HL-60 (cell line): ENCODE data around the gene VPS36.

Experiments used
- DNase-seq, 2 experiments: peaks; one replicate each; pipeline ENCODE4 v3.0.0-alpha.2; 2010 to 2020; ENCODE audit warnings: low read depth in 1 of 2, low spot score in 1 of 2
- H3K27ac ChIP-seq: fragments of 250-450 bp; sonication (Bioruptor Pico); replicated peaks from 2 replicates; pipeline ENCODE4 v1.5.1; 2020; ENCODE audit warnings: mild to moderate bottlenecking, moderate library complexity
- H3K27me3 ChIP-seq: fragments of 250-450 bp; sonication (Bioruptor Pico); 2 replicates; pipeline ENCODE4 v1.5.1; 2021; ENCODE audit warnings: mild to moderate bottlenecking, moderate library complexity; ENCODE audit not compliant: insufficient read depth, poor library complexity, severe bottlenecking
- H3K4me3 ChIP-seq: replicated peaks from 2 replicates; pipeline ENCODE4 v1.5.1; 2011; ENCODE audit warnings: mild to moderate bottlenecking, control low read depth, low read length; ENCODE audit not compliant: insufficient read depth
- GABPA ChIP-seq: IDR thresholded peaks from 2 replicates; pipeline ENCODE4 v1.6.1; 2012; ENCODE audit warnings: low read depth
- POLR2AphosphoS5 ChIP-seq: IDR thresholded peaks from 2 replicates; pipeline ENCODE4 v1.6.1; 2012; ENCODE audit warnings: low read depth
- SPI1 ChIP-seq: IDR thresholded peaks from 2 replicates; pipeline ENCODE4 v1.6.1; 2012; ENCODE audit warnings: low read depth, mild to moderate bottlenecking, borderline replicate concordance
- TF ChIP-seq, protein P1 (sequence below): IDR thresholded peaks from 2 replicates; pipeline ENCODE4 v1.6.1; 2012; ENCODE audit warnings: low read depth; ENCODE audit not compliant: insufficient replicate concordance
- TF ChIP-seq, protein P2 (sequence below): IDR thresholded peaks from one replicate; pipeline ENCODE4 v1.5.1; 2011; ENCODE audit warnings: low read length, control low read depth, inconsistent platforms; ENCODE audit not compliant: insufficient read depth

Gene VPS36

GRCh38 chr13:52455677-52456041 lies 5.2 kb upstream of the VPS36 start:
- TF ChIP-seq, protein P1, sequence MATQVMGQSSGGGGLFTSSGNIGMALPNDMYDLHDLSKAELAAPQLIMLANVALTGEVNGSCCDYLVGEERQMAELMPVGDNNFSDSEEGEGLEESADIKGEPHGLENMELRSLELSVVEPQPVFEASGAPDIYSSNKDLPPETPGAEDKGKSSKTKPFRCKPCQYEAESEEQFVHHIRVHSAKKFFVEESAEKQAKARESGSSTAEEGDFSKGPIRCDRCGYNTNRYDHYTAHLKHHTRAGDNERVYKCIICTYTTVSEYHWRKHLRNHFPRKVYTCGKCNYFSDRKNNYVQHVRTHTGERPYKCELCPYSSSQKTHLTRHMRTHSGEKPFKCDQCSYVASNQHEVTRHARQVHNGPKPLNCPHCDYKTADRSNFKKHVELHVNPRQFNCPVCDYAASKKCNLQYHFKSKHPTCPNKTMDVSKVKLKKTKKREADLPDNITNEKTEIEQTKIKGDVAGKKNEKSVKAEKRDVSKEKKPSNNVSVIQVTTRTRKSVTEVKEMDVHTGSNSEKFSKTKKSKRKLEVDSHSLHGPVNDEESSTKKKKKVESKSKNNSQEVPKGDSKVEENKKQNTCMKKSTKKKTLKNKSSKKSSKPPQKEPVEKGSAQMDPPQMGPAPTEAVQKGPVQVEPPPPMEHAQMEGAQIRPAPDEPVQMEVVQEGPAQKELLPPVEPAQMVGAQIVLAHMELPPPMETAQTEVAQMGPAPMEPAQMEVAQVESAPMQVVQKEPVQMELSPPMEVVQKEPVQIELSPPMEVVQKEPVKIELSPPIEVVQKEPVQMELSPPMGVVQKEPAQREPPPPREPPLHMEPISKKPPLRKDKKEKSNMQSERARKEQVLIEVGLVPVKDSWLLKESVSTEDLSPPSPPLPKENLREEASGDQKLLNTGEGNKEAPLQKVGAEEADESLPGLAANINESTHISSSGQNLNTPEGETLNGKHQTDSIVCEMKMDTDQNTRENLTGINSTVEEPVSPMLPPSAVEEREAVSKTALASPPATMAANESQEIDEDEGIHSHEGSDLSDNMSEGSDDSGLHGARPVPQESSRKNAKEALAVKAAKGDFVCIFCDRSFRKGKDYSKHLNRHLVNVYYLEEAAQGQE: peak; percentile 17
- TF ChIP-seq GABPA (no peak), SPI1 (peak; percentile 95)
- TF ChIP-seq, protein P2, sequence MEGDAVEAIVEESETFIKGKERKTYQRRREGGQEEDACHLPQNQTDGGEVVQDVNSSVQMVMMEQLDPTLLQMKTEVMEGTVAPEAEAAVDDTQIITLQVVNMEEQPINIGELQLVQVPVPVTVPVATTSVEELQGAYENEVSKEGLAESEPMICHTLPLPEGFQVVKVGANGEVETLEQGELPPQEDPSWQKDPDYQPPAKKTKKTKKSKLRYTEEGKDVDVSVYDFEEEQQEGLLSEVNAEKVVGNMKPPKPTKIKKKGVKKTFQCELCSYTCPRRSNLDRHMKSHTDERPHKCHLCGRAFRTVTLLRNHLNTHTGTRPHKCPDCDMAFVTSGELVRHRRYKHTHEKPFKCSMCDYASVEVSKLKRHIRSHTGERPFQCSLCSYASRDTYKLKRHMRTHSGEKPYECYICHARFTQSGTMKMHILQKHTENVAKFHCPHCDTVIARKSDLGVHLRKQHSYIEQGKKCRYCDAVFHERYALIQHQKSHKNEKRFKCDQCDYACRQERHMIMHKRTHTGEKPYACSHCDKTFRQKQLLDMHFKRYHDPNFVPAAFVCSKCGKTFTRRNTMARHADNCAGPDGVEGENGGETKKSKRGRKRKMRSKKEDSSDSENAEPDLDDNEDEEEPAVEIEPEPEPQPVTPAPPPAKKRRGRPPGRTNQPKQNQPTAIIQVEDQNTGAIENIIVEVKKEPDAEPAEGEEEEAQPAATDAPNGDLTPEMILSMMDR: no peak
- Histone ChIP-seq H3K4me3 (peak overlapping the region; percentile 52), H3K27ac (peak overlapping the region; percentile 85), H3K27me3 (no peaks in the 10 kb centered on the region)
- peak in 1 of 2 experiments; percentile 93 for DNase-seq

DNA sequence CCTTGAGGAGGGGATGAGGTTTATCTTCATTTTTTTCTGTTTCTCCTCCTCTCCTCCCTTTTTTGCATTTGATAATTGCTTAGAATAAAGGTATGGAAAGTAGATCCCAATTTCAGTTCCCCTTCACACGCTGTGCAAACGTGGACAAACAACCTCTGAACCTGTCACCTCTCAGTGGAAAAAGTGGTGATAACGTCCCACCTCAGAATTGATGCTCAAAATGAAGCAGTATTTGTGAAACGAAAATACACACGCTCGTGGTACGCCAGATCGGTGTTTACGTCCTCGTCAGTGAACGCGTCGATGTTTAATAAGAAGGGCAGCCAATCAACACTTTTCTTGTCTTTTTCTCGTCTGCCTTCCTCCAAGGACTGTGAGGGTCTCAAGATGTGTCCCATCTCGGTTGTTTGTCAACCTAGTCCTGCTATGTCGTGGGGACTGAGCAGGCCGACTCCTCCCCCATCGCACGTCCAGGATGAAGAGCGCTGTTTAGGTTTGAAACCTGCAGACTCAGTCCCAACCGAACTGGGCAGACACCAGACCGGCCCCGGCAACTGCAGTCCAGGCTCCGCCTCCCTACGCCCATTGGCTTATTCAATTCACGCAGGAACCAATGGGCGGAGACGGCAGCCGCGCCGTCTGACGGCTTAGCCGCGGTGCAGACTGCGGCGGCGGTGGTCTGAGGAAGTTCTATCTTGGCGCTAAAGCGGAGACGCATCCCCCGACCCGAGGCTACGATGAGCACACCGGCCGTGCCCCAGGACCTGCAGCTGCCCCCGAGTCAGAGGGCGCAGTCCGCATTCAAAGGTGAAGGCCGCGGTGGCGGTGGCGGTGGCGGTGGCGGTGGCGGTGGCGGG lies 4.6 kb upstream of the VPS36 start, which contains the start of gene CKAP2:
CKAP2 (plus strand) TSS at position 659 of the 857 bp plus-strand sequence; CDS start at position 738, 79 bp downstream.
- peak; percentile 84 to 99 for DNase-seq
- TF ChIP-seq POLR2AphosphoS5: peak; percentile 95
- TF ChIP-seq, protein P2: no peak
- H3K4me3 ChIP-seq: peak within 1 kb of the TSS; percentile 52
- H3K27ac ChIP-seq: peak within 1 kb of the TSS; percentile 85
- H3K27me3 ChIP-seq: no peaks in the 10 kb centered on the region

DNA sequence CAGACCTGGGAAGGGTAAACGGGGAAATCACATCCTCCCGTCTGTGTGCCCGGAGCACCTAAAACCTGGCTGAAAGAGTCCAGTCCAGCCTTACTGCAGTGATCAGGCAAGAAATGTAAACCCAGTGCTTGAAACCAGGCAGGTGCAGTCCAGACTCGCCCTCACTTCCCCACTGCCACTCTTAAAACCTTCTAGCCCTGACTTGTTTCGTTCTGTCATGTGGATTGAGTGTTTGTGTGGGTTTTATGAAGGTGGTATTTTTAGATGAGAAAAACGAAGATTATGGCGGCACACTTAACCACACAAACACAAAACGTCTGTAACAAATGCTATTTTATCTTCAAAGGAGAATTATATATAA lies 4.0 kb upstream of the VPS36 start:
- peak in 1 of 2 experiments; percentile 52 for DNase-seq
- H3K27ac ChIP-seq: peak overlapping the region; percentile 85
- TF ChIP-seq SPI1: peak; percentile 48; the same call in 1 of the 2 replicates
- TF ChIP-seq, protein P1: no peak
- peak overlapping the region; percentile 52 for H3K4me3 ChIP-seq
- H3K27me3 ChIP-seq: no peaks in the 10 kb centered on the region

- TF ChIP-seq GABPA (no peak), POLR2AphosphoS5 (no peak), SPI1 (no peak)
- TF ChIP-seq, protein P2: no peak
- TF ChIP-seq, protein P1: no peak
- H3K4me3 ChIP-seq: no peak overlapping the region
- no peaks in the 10 kb centered on the region for H3K27me3 ChIP-seq
- no peak for DNase-seq
- H3K27ac ChIP-seq: no peak overlapping the region
Measured at GRCh38 chr13:52452470-52452869, 2.0 kb upstream of the VPS36 start.
